GM23248 (cell line): Measurements from ENCODE around the gene COX7A2L.

Experiments used
- EZH2 ChIP-seq: fragments of 200-600 bp; sonication (generic); IDR thresholded peaks from 2 replicates; pipeline ENCODE4 v1.6.1; 2018; ENCODE audit warnings: antibody characterized with exemption, mild to moderate bottlenecking; ENCODE audit not compliant: insufficient read depth, poor library complexity, severe bottlenecking
- EZH2phosphoT487 ChIP-seq: fragments of 200-600 bp; sonication (generic); IDR thresholded peaks from 2 replicates; pipeline ENCODE4 v1.6.1; 2018; ENCODE audit warnings: antibody characterized with exemption, moderate library complexity, mild to moderate bottlenecking, low read depth; ENCODE audit not compliant: insufficient read depth

DNA sequence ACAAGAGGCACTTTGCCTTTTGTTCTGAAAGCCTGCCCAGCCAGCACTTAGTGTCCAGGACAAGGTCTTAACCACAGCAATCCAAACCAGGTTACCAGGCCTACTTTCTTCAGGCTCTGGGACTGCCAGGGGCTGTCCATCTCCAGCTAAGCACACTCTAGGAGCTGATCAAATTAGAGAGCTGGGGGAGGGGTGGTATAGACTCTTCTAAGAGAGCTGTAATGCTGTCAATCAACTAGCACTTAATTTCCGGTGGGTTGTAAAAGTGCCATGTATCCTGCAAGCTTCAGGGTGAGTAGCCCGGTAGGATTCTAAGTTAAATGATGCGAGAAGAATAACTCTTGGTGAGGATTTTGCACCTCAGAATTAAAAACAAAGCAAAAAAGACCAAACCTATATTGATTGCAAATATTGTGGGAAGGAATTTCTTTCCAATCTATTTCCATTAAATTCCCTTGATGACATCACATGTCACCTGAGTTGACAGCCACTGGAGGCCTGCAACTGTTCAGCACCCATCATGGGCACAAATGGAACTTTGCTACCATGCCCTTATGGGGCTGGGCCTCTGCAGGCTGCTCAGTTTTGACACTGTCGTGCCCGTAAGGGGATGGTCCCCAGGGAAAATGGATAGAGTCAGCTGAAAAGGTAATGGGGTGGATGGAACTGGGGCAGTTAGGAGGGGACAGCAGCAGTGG is 8.7 kb upstream of the COX7A2L start:
- TF ChIP-seq EZH2, result no peak
- TF ChIP-seq EZH2phosphoT487, result no peak
